Stimulated activated CD8-positive, alpha-beta memory T cell treated with anti-CD3 and anti-CD28 coated beads, Interleukin-15, amount 100 ng/mL, for 24 hours (primary cell): ENCODE data around the gene PRRT2.
A peak's percentile ranks its signal among the peaks of the same experiment; 100 is the strongest.
"Not testable (repeated sequence)": the region's sequence is repeated elsewhere in the genome, so short reads cannot be mapped to it uniquely, and the experiment has no call there.

Experiments used
- DNase-seq: peaks from one replicate; pipeline ENCODE4 v3.0.0-alpha.2; 2020; ENCODE audit warnings: low read depth

The PRRT2 gene

DNA sequence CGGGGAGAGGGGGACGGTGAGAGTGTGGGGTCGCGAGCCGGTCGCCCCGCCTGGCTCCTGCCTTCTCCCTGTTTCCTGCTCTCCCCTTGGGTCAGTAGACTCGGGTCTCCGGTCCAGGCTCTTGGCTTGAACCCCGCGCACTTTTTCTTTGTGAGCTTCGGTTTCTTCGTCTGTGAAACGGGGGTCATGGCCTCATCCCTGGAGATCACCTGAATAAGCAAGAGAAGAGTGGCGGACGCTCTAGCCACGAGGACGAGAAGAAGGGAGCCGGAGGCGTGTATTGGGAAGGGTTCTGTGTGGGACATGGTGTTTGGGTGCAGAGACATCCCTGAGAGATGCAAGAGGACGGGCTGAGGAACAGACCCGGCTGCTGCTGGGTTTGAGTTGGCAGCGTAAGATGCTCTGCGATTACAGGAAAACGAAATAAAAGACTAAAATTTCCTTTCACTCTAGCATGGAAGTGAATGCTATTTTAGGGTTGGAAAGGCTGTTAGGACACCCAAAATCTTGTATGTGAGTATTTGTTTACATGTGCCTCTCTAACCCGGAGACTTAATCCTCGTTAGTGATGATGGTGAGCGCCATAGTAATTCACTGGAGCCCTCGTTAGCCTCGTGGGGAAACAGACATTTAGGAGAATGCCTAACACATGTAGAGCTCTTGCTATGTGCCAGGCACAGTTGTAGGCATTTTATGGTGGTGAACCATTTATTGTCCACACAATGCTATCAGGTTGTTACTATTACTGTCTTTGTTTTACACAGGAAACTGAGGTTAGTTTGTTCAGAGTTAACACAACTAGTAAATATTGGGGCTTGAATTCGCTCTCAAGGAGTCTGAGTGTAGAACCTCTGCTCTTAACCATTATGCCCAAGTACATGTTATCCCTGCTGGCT is 20.8 kb upstream of the PRRT2 start:
- no peak for DNase-seq

DNA sequence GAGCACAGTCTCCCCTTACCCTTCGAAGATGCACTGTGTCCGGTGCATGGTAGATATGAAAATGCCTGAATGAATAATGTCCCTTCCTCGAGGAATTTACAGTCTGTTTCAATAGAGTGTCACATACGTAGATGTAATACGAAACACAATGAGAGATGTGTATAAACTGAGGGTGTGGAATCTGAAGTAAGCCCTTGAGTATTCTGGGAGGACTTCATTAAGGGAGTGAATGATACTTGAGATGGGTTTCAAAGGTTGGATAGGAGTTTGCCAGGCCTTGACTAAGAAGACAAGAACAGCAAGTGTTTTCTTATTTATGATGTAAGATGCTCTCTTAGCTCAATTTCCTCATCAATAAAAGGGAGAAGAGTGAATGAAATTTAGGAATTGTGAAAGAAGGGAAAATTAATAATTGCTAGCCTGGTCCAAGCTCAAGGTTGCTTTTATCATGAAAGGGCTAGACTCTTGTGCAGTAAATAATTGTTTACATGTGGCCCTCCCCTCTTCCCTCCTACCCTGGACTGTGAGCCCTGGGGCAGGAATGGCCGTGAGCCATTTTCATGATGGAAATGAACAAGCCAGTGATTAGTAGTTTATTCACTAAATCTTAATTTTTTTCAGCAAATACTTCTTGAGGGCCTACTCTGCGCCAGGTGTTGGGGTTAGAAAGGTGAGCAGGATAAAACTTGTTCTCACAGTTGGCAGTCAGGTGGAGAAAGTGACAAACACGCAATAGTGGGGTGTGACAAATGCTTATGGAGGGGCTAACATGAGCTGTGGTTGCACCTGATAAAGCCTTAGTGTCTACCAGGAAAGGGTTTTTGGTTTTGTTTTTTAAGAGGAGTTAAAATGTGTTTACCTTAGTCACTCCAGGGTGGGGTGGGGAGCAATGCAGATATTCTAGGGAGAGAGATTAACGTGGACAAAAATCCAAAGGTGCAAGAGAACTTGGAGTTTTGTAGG is 19.9 kb upstream of the PRRT2 start:
- DNase-seq: no peak

DNA sequence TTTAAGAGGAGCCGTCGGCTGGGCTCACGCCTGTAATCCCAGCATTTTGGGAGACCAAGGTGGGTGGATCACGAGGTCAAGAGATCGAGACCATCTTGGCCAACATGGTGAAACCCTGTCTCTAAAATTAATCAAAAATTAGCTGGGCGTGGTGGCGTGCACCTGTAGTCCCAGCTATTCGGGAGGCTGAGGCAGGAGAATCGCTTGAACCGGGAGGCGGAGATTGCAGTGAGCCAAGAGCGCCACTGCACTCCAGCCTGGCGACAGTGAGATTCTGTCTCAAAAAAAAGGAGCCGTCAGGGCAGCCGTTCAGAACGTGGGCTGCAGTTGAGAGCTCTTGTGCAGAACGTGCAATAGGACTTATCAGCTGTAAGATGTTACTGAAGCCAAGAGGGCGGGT is 18.8 kb upstream of the PRRT2 start:
- DNase-seq: not testable (repeated sequence)

DNA sequence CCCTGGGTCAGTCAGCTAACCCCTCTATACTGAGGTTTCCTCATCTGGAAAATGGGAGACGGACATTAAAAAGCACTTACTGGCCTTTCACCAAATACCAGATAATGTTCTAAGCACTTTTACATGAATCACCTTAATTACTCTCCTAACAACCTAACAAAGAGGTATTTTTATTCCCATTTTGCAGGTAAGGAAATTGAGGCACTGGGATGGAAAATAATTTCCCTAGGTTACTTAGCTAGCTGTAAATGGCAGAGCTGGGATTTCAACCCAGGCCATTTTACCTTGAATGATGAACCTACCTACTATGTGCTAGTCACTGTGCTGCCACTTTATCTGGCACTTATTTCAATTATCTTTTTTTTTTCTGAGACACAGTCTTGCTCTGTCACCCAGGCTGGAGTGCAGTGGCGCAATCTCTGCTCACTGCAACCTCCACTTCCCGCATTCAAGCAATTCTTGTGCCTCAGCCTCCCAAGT is 17.7 kb upstream of the PRRT2 start:
- DNase-seq: no peak

GRCh38 chr16:29802416-29802935 is 9.5 kb upstream of the PRRT2 start:
- DNase-seq: no peak

DNA sequence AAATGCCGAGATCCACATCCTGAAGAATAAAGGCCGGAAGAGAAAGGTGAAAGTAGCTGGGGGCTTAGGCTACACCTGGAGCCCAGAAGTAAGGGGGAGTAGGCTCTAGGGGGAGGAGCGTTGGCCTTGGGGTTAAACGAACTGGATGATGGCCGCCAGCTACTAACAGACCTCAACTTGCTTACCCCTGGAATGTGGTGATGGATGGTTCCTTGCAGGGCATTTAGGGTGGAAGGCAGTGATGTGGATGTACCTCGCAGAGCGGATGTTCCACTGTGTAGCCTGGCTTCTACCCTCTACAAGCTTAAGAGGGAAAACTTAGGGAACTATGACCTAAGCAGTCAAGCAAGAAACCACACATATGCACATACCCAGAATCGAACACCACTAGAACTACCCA is 8.0 kb upstream of the PRRT2 start:
- no peak for DNase-seq

- no peak for DNase-seq
Observed at GRCh38 chr16:29804455-29805231, 7.3 kb upstream of the PRRT2 start.

DNA sequence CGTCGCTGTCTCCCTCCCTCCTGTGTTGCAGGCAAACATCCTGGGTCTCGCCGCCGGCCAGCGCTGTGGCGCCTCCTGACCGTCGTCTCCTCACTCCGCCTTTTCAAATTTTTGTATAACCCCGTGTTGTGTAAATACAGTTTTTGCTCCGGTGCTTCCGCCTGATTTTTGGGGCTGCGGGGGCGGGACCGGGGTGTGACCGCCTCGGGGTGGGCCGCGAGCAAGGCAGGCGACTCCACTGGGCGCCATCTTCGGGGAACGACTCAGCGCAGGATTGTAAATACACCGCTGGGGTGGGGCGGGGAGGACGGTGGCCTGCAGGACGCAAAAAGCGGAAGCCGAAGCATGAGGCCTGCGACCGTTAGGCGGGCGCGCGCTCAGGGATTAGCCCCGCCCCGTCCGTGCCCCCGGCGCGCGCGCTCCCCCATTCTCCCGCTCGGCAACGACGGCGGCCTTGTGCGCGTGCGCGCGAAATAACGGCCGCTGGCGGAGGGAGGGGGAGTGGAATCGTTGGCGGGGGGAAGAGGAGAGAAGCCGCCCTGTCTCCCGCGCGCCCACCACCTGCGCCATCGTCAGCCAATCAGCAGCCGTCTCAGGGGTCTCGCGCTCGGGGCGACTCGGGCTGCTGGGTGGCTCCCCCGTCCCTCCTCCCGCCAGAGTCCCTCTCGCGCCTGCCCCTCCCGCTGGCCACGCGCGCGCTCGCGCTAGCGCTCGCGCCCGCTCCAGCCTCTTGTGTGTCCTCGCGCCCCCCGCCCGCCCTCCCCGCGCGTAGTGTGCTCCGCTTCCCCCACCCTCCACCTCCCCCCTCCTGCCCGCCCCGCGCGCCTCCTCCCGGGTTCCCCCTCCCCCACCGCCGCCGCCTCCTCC is 6.5 kb upstream of the PRRT2 start:
- peak; percentile 96 for DNase-seq

GRCh38 chr16:29806099-29806579 is 5.9 kb upstream of the PRRT2 start, which contains the start of gene MAZ:
Gene MAZ, plus strand, starts transcription at chr16:29806529. Its CDS starts 173 bp downstream, at chr16:29806702.
- DNase-seq: peak; percentile 49

- no peak for DNase-seq
Observed at GRCh38 chr16:29806641-29807425, 5.2 kb upstream of the PRRT2 start.

DNA sequence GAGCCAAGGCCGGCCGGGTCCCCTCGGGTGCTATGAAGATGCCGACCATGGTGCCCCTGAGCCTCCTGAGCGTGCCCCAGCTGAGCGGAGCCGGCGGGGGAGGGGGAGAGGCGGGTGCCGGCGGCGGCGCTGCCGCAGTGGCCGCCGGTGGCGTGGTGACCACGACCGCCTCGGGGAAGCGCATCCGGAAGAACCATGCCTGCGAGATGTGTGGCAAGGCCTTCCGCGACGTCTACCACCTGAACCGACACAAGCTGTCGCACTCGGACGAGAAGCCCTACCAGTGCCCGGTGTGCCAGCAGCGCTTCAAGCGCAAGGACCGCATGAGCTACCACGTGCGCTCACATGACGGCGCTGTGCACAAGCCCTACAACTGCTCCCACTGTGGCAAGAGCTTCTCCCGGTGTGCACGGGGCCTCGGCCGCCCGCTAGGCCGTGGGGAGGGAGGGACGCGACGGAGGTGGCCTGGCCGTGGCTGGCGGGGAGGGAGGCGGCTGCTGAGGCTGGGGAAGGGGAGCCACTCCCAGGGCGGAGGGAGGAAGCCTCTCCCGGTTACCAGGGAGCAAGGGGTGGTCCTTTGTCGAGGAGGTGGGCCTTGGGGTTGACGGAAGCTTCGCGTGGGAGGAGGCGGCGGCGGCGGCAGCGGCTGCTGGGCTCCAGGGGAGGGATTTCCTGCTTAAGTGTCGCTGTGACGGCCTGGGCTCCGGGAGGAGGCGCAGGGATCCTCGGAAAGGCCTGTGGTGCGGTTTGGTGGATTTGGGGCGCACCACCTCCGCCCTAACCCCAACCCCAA is 4.4 kb upstream of the PRRT2 start:
- DNase-seq: peak; percentile 64

GRCh38 chr16:29808219-29808900 is 3.6 kb upstream of the PRRT2 start:
- DNase-seq: no peak

GRCh38 chr16:29809031-29809747 is 2.8 kb upstream of the PRRT2 start:
- no peak for DNase-seq

DNA sequence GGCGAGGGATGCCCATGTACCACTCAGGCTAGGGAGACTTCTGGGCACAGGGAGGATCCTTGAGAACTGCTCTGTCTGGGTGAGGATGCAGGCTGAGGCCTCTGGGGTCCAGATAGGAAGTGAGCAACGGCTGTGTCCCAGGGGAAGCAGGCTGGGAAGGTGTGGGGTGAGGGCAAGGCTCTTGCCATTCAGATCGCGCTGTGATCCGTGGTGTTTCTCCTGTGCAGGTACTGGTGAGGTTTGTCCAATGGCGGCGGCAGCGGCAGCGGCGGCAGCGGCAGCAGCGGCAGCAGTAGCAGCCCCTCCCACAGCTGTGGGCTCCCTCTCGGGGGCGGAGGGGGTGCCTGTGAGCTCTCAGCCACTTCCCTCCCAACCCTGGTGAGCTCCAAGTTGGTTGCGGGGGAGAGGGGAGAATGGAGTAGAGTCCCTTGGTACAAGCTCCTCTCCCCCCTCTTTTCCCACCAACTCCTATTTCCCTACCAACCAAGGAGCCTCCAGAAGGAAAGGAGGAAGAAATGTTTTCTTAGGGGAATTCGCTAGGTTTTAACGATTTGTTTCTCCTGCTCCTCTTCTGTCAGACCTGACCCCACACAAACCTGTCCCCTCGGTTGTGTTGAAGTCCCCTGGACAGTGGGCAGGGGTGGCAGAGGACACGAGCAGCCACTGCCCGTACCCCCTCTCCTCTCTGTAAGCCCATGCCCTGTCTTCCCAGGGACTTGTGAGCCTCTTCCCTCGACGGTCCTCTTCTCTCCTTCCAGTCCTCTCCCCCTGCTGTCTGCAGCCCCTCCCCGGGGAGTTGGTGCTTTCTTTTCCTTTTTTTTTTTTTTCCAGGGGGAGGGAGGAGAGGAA is 1.9 kb upstream of the PRRT2 start:
- no peak for DNase-seq

GRCh38 chr16:29810699-29811169 is 1.3 kb upstream of the PRRT2 start:
- DNase-seq: no peak

DNA sequence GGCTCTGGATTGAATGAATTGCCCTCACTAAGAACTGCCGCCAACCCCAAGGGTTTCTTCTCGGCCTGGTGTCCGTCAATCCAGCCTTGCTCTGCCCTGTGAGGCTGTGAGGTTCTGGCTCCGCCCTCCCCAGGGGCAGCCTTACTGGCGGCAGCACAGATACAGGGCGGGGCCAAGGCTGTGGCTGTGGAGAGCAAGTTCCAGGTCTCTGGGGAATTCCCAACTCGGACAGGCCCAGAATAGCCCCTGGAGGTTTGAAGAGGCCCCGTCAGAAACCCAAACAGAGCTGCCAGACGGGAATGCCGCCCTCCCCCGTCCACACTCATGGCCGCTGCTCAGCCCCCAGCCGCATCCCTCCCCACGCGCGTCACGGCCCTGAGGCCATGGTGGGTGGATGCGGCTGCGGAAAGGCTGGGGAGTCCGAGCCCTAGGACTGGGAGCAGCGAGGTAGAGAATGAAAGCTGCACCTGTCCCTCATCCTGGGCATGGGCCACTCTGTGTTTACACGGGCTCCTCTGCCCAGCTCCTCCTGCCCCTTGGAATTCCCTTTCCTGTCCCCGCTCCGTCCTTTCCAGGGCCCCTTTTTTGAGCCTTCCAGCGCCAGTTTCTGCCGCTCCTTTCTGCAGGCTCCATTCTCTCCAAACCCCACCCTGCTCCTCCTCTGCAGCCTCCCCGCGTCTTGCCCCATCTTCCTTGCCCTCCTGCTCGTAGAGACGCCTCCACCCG is 660 bp upstream of the PRRT2 start:
- peak; percentile 47 for DNase-seq
